ENCODE measurements around the gene MDGA2.

Gene MDGA2

DNA sequence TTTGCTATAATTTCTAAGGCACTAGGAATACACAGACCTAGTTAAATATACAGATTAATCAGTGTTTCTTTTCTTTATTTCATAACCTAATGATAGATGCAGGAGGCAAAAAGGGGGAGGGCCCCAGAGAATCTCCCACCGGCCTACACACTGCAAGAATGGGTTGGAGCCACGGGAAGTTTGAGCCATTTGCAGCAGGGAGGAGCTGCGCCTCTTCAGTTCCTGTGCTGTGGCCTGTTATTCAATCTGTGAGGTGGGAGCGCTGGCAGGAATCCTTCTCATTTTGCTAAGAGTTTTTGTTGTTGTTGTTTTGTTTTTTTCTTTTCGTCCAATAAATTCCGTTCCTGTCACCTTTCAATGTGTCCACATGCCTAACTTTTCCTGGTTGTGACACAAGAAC is 772.6 kb downstream of the MDGA2 start:
- no peak for ATAC-seq (ENCODE audit: insufficient read depth, low read depth)
- H2AFZ ChIP-seq (ENCODE audit: low read depth, low read length): no peak overlapping the region

DNA sequence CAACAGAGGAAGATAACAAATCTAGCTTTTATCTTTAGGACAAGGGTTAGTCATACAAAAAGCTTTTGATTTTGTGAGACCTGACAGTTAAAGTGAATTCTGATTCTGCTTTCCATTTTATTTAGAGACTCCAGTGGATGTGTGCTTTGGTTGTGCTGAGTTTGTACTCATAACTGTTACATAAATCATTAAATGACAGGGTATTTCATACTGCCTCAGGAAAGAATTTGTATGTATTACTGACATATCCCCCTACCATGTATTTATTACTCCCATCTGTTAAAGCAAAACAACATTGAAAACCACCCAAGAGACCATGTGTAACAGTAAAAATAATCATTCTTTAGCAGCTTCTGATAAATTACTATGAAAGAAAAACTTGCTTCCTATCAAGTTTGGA is 780.9 kb downstream of the MDGA2 start:
- no peak for TF ChIP-seq EZH2 (IDR thresholded peaks at IDR 0.05; ENCODE audit: borderline replicate concordance, low read depth, low read length, severe bottlenecking)
- TF ChIP-seq, protein P1, sequence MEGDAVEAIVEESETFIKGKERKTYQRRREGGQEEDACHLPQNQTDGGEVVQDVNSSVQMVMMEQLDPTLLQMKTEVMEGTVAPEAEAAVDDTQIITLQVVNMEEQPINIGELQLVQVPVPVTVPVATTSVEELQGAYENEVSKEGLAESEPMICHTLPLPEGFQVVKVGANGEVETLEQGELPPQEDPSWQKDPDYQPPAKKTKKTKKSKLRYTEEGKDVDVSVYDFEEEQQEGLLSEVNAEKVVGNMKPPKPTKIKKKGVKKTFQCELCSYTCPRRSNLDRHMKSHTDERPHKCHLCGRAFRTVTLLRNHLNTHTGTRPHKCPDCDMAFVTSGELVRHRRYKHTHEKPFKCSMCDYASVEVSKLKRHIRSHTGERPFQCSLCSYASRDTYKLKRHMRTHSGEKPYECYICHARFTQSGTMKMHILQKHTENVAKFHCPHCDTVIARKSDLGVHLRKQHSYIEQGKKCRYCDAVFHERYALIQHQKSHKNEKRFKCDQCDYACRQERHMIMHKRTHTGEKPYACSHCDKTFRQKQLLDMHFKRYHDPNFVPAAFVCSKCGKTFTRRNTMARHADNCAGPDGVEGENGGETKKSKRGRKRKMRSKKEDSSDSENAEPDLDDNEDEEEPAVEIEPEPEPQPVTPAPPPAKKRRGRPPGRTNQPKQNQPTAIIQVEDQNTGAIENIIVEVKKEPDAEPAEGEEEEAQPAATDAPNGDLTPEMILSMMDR (IDR thresholded peaks at IDR 0.05; ENCODE audit: borderline replicate concordance, extremely low read depth, low read length, poor library complexity, severe bottlenecking): no peak
- no peaks in the 10 kb centered on the region for H3K36me3 ChIP-seq (ENCODE audit: insufficient read depth, low read length)
- H2AFZ ChIP-seq (ENCODE audit: low read depth, low read length): no peak overlapping the region
- H3K9ac ChIP-seq (ENCODE audit: low read depth, low read length): no peak overlapping the region
- H3K27ac ChIP-seq (ENCODE audit: low read length): no peak overlapping the region
- no peaks in the 10 kb centered on the region for H3K4me1 ChIP-seq (ENCODE audit: insufficient read depth, low read length)
- no peak overlapping the region for H3K4me2 ChIP-seq (ENCODE audit: insufficient read depth, low read length)
- H4K20me1 ChIP-seq (ENCODE audit: insufficient read depth, low read length): no peaks in the 10 kb centered on the region
- ATAC-seq (ENCODE audit: insufficient read depth, low read depth): no peak
- no peaks in the 10 kb centered on the region for H3K79me2 ChIP-seq (ENCODE audit: insufficient read depth, low read length)
- H3K9me3 ChIP-seq (ENCODE audit: insufficient read depth, low read length, severe bottlenecking): no peaks in the 10 kb centered on the region
- H3K27me3 ChIP-seq (ENCODE audit: insufficient read depth, low read length, poor library complexity): no peaks in the 10 kb centered on the region
- no peak overlapping the region for H3K4me3 ChIP-seq (ENCODE audit: low read depth in 1 of 2, low read length in 2 of 2)
- no peak for DNase-seq

More for the DNA sequence above, 772.6 kb downstream of the MDGA2 start:
- no peaks in the 10 kb centered on the region for H3K36me3 ChIP-seq (ENCODE audit: insufficient read depth, low read length)
- no peak overlapping the region for H3K27ac ChIP-seq (ENCODE audit: low read length)
- no peaks in the 10 kb centered on the region for H3K27me3 ChIP-seq (ENCODE audit: insufficient read depth, low read length, poor library complexity)
- H3K79me2 ChIP-seq (ENCODE audit: insufficient read depth, low read length): no peaks in the 10 kb centered on the region
- no peak overlapping the region for H3K4me2 ChIP-seq (ENCODE audit: insufficient read depth, low read length)
- DNase-seq: no peak
- H3K4me1 ChIP-seq (ENCODE audit: insufficient read depth, low read length): no peaks in the 10 kb centered on the region
- H3K9ac ChIP-seq (ENCODE audit: low read depth, low read length): no peak overlapping the region
- H4K20me1 ChIP-seq (ENCODE audit: insufficient read depth, low read length): no peaks in the 10 kb centered on the region
- H3K4me3 ChIP-seq (ENCODE audit: low read depth in 1 of 2, low read length in 2 of 2): no peak overlapping the region
- TF ChIP-seq, protein P1 (IDR thresholded peaks at IDR 0.05; ENCODE audit: borderline replicate concordance, extremely low read depth, low read length, poor library complexity, severe bottlenecking): no peak
- TF ChIP-seq EZH2 (IDR thresholded peaks at IDR 0.05; ENCODE audit: borderline replicate concordance, low read depth, low read length, severe bottlenecking): no peak
- H3K9me3 ChIP-seq (ENCODE audit: insufficient read depth, low read length, severe bottlenecking): no peaks in the 10 kb centered on the region

DNA sequence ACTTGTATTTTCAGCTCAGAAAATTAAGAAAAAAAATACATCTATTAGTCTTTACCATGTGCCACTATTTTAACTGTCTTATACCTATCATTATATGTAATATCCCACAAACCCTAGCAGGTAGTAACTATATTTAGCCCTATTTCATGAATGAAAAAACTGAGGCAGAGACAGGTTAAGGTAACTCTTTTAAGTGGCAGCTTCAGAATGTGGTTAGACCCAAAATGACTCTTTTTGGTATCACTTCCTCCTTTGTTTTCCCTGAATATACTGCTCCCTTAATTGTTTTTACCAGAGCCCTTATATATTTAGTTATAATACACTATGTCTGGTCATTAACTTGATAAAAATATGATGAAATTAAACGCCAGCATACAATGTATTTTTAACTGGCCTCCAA is 788.3 kb downstream of the MDGA2 start:
- Histone ChIP-seq H3K9ac (ENCODE audit: low read depth, low read length) (no peak overlapping the region), H3K4me3 (ENCODE audit: low read depth in 1 of 2, low read length in 2 of 2) (no peak overlapping the region), H3K9me3 (ENCODE audit: insufficient read depth, low read length, severe bottlenecking) (no peaks in the 10 kb centered on the region), H3K79me2 (ENCODE audit: insufficient read depth, low read length) (no peaks in the 10 kb centered on the region), H3K4me1 (ENCODE audit: insufficient read depth, low read length) (no peaks in the 10 kb centered on the region), H2AFZ (ENCODE audit: low read depth, low read length) (no peak overlapping the region), H3K4me2 (ENCODE audit: insufficient read depth, low read length) (no peak overlapping the region), H3K36me3 (ENCODE audit: insufficient read depth, low read length) (no peaks in the 10 kb centered on the region), H4K20me1 (ENCODE audit: insufficient read depth, low read length) (no peaks in the 10 kb centered on the region), H3K27me3 (ENCODE audit: insufficient read depth, low read length, poor library complexity) (no peaks in the 10 kb centered on the region), H3K27ac (ENCODE audit: low read length) (no peak overlapping the region)
- ATAC-seq (ENCODE audit: insufficient read depth, low read depth) (no peak), DNase-seq (no peak)
- TF ChIP-seq, protein P1 (IDR thresholded peaks at IDR 0.05; ENCODE audit: borderline replicate concordance, extremely low read depth, low read length, poor library complexity, severe bottlenecking): no peak
- no peak for TF ChIP-seq EZH2 (IDR thresholded peaks at IDR 0.05; ENCODE audit: borderline replicate concordance, low read depth, low read length, severe bottlenecking)

DNA sequence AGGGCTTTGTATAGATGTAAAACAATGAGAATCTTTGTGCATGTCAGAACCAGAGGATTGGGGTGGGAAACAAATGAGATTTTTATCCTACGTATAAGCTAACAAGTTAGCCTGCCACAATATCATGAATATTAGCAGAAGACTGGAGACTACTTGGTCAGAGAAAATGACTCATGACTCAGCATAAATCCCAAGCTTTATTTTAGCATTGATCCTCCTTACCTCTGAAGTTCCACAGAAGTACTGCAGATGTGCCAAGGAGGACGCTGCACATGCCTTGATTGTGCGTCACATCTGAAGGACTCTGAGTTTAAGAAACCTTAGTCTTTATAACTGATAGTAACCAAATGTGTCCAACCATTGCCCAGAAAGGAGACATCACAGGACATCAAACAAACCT is 789.8 kb downstream of the MDGA2 start:
- Histone ChIP-seq H4K20me1 (ENCODE audit: insufficient read depth, low read length) (no peaks in the 10 kb centered on the region), H3K27me3 (ENCODE audit: insufficient read depth, low read length, poor library complexity) (no peaks in the 10 kb centered on the region), H3K79me2 (ENCODE audit: insufficient read depth, low read length) (no peaks in the 10 kb centered on the region), H3K4me2 (ENCODE audit: insufficient read depth, low read length) (no peak overlapping the region), H3K4me1 (ENCODE audit: insufficient read depth, low read length) (no peaks in the 10 kb centered on the region), H3K9me3 (ENCODE audit: insufficient read depth, low read length, severe bottlenecking) (no peaks in the 10 kb centered on the region), H3K4me3 (ENCODE audit: low read depth in 1 of 2, low read length in 2 of 2) (no peak overlapping the region), H3K36me3 (ENCODE audit: insufficient read depth, low read length) (no peaks in the 10 kb centered on the region), H3K9ac (ENCODE audit: low read depth, low read length) (no peak overlapping the region), H2AFZ (ENCODE audit: low read depth, low read length) (no peak overlapping the region), H3K27ac (ENCODE audit: low read length) (no peak overlapping the region)
- ATAC-seq (ENCODE audit: insufficient read depth, low read depth): no peak
- DNase-seq: no peak
- TF ChIP-seq EZH2 (IDR thresholded peaks at IDR 0.05; ENCODE audit: borderline replicate concordance, low read depth, low read length, severe bottlenecking): no peak
- TF ChIP-seq, protein P1 (IDR thresholded peaks at IDR 0.05; ENCODE audit: borderline replicate concordance, extremely low read depth, low read length, poor library complexity, severe bottlenecking): no peak
